ENCODE results near the gene NDUFAF8.

DNA sequence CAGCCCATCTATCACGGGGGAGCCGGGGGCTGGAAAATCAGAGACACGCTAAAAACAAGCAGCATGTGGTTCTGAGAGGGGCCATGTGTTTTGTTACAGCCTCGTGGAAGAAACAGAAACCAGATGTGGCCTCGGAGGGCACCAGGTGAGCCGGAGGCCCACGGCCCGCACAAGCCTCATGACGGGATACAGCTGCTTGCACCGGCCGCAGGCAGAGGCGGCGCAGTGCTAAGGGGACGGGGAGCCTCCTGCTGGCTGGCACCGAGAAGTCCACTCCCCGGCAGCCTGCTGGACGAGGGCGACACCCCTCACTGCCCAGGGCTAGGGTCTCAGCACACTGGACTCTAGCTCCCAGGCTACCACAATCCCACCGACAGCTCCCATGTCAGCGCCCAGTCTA is 19.2 kb downstream of the NDUFAF8 start:
- TF ChIP-seq, protein P1, sequence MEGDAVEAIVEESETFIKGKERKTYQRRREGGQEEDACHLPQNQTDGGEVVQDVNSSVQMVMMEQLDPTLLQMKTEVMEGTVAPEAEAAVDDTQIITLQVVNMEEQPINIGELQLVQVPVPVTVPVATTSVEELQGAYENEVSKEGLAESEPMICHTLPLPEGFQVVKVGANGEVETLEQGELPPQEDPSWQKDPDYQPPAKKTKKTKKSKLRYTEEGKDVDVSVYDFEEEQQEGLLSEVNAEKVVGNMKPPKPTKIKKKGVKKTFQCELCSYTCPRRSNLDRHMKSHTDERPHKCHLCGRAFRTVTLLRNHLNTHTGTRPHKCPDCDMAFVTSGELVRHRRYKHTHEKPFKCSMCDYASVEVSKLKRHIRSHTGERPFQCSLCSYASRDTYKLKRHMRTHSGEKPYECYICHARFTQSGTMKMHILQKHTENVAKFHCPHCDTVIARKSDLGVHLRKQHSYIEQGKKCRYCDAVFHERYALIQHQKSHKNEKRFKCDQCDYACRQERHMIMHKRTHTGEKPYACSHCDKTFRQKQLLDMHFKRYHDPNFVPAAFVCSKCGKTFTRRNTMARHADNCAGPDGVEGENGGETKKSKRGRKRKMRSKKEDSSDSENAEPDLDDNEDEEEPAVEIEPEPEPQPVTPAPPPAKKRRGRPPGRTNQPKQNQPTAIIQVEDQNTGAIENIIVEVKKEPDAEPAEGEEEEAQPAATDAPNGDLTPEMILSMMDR (tag by site-specific recombination; IDR thresholded peaks at IDR 0.05): no peak
- no peak for TF ChIP-seq ZBTB8A (tag by site-specific recombination; IDR thresholded peaks at IDR 0.05)

Measured in HEK293 (cell line).